Measurements from ENCODE around the gene TPRX2. TPM values are rescaled to one million over a fixed set of nuclear protein-coding genes. Genes with fewer than 3 reads are reported as not detected.

Gene TPRX2
- polyA plus RNA-seq, 1 donor (not counting 4 experiments of a cell fraction or from before 2014, with no cell fraction given), result not detected

- no peaks in the 10 kb centered on the region for H3K9me1 ChIP-seq (ENCODE audit: control insufficient read depth, extremely low read depth, insufficient read depth, low read length)
- H3K4me2 ChIP-seq (ENCODE audit: control insufficient read depth, extremely low read depth, insufficient read depth, low read depth, low read length), result no peak overlapping the region
- peaks cover 12% of the 10 kb centered on the region for H3K27me3 ChIP-seq (ENCODE audit: control insufficient read depth, extremely low read depth, insufficient read depth, low read length)
- no peak overlapping the region for H3K9ac ChIP-seq (ENCODE audit: control insufficient read depth, extremely low read depth, insufficient read depth, low read length)
- no peaks in the 10 kb centered on the region for H3K36me3 ChIP-seq (ENCODE audit: control insufficient read depth in 2 of 2, extremely low read depth in 1 of 2, insufficient read depth in 2 of 2, low read length in 2 of 2)
- H4K20me1 ChIP-seq (ENCODE audit: control insufficient read depth, extremely low read depth, insufficient read depth, low read length), result no peaks in the 10 kb centered on the region
- TF ChIP-seq CTCF (optimal IDR thresholded peaks at IDR 0.05 in 1 of 3, IDR thresholded peaks at IDR 0.05 in 1 of 3, conservative IDR thresholded peaks at IDR 0.05 in 1 of 3; ENCODE audit: extremely low read depth in 1 of 3, insufficient read depth in 2 of 3, low read length in 3 of 3) (no peak), EZH2 (IDR thresholded peaks at IDR 0.05; ENCODE audit: low read length) (no peak)
- H3K4me1 ChIP-seq (ENCODE audit: control insufficient read depth, extremely low read depth, insufficient read depth, low read length), result no peaks in the 10 kb centered on the region
- DNase-seq (ENCODE audit: low read depth, low spot score), result no peak
- dilution Hi-C loops (cut with MboI; ENCODE audit: extremely low pct_ligation_motif_present, low sequenced_read_pairs), result no loop called here
- H3K9me3 ChIP-seq (ENCODE audit: control insufficient read depth, low read depth, low read length), result no peaks in the 10 kb centered on the region
- H3K27ac ChIP-seq (ENCODE audit: control insufficient read depth, insufficient read depth, low read length), result no peak overlapping the region
- H2AFZ ChIP-seq (ENCODE audit: control insufficient read depth, low read length), result no peak overlapping the region
- H3K4me3 ChIP-seq (ENCODE audit: control insufficient read depth in 2 of 3, extremely low read depth in 1 of 3, insufficient read depth in 2 of 3, low read depth in 1 of 3, low read length in 3 of 3), result no peak overlapping the region
- FAIRE-seq, result no peak
- H3K79me2 ChIP-seq (ENCODE audit: control insufficient read depth, insufficient read depth, low read length), result no peaks in the 10 kb centered on the region
Measured at GRCh38 chr19:47848425-47848822, 10.6 kb upstream of the TPRX2 start.

GRCh38 chr19:47848823-47849473, 10.1 kb upstream of the TPRX2 start:
- Histone ChIP-seq H2AFZ (ENCODE audit: control insufficient read depth, low read length) (no peak overlapping the region), H3K4me2 (ENCODE audit: control insufficient read depth, extremely low read depth, insufficient read depth, low read depth, low read length) (peak overlapping the region; percentile 2)
- no peak for DNase-seq (ENCODE audit: low read depth, low spot score)

More at GRCh38 chr19:47848823-47849473, 10.1 kb upstream of the TPRX2 start:
- dilution Hi-C loops (cut with MboI; ENCODE audit: extremely low pct_ligation_motif_present, low sequenced_read_pairs), result no loop called here
- no peaks in the 10 kb centered on the region for H3K4me1 ChIP-seq (ENCODE audit: control insufficient read depth, extremely low read depth, insufficient read depth, low read length)
- H4K20me1 ChIP-seq (ENCODE audit: control insufficient read depth, extremely low read depth, insufficient read depth, low read length), result no peaks in the 10 kb centered on the region
- TF ChIP-seq CTCF (optimal IDR thresholded peaks at IDR 0.05 in 1 of 3, IDR thresholded peaks at IDR 0.05 in 1 of 3, conservative IDR thresholded peaks at IDR 0.05 in 1 of 3; ENCODE audit: extremely low read depth in 1 of 3, insufficient read depth in 2 of 3, low read length in 3 of 3), result peak; percentile 15 to 46 (median 35)
- no peak for TF ChIP-seq EZH2 (IDR thresholded peaks at IDR 0.05; ENCODE audit: low read length)
- no peak overlapping the region for H3K27ac ChIP-seq (ENCODE audit: control insufficient read depth, insufficient read depth, low read length)
- H3K9me1 ChIP-seq (ENCODE audit: control insufficient read depth, extremely low read depth, insufficient read depth, low read length), result no peaks in the 10 kb centered on the region
- no peaks in the 10 kb centered on the region for H3K36me3 ChIP-seq (ENCODE audit: control insufficient read depth in 2 of 2, extremely low read depth in 1 of 2, insufficient read depth in 2 of 2, low read length in 2 of 2)
- no peak overlapping the region for H3K4me3 ChIP-seq (ENCODE audit: control insufficient read depth in 2 of 3, extremely low read depth in 1 of 3, insufficient read depth in 2 of 3, low read depth in 1 of 3, low read length in 3 of 3)
- H3K27me3 ChIP-seq (ENCODE audit: control insufficient read depth, extremely low read depth, insufficient read depth, low read length), result peaks cover 12% of the 10 kb centered on the region
- FAIRE-seq, result no peak
- no peaks in the 10 kb centered on the region for H3K9me3 ChIP-seq (ENCODE audit: control insufficient read depth, low read depth, low read length)
- no peak overlapping the region for H3K9ac ChIP-seq (ENCODE audit: control insufficient read depth, extremely low read depth, insufficient read depth, low read length)
- no peaks in the 10 kb centered on the region for H3K79me2 ChIP-seq (ENCODE audit: control insufficient read depth, insufficient read depth, low read length)
